ENCODE data around the gene NEGR1. TPM values are rescaled to one million over a fixed set of nuclear protein-coding genes. Genes with fewer than 3 reads are reported as not detected.

The NEGR1 gene
- total and polyA plus RNA-seq, 11 donors, result 1.7 to 11.3 (median 6.8) TPM

- intact Hi-C loops (cut with DNase I), result no loop called here
- H3K36me3 ChIP-seq, result no peaks in the 10 kb centered on the region
- ATAC-seq, result no peak
- H3K27ac ChIP-seq, result no peak overlapping the region
- H3K9me3 ChIP-seq, result peaks cover 0 to 3% (median 0%) of the 10 kb centered on the region in 12 donors
- H3K27me3 ChIP-seq, result no peaks in the 10 kb centered on the region
- no peaks in the 10 kb centered on the region for H3K4me1 ChIP-seq
- no peak overlapping the region for H3K4me3 ChIP-seq
- 76 to 87% (median 80%) methylated on average over 1 of the region's 1 CpG for WGBS, 4 donors
- DNase-seq, result no peak
- TF ChIP-seq, protein P1, sequence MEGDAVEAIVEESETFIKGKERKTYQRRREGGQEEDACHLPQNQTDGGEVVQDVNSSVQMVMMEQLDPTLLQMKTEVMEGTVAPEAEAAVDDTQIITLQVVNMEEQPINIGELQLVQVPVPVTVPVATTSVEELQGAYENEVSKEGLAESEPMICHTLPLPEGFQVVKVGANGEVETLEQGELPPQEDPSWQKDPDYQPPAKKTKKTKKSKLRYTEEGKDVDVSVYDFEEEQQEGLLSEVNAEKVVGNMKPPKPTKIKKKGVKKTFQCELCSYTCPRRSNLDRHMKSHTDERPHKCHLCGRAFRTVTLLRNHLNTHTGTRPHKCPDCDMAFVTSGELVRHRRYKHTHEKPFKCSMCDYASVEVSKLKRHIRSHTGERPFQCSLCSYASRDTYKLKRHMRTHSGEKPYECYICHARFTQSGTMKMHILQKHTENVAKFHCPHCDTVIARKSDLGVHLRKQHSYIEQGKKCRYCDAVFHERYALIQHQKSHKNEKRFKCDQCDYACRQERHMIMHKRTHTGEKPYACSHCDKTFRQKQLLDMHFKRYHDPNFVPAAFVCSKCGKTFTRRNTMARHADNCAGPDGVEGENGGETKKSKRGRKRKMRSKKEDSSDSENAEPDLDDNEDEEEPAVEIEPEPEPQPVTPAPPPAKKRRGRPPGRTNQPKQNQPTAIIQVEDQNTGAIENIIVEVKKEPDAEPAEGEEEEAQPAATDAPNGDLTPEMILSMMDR (IDR thresholded peaks at IDR 0.05), result no peak
Observed at GRCh38 chr1:71350330-71350729, 932.0 kb downstream of the NEGR1 start.

Data from heart left ventricle (tissue), 16 donors.